SIG-M5 treated with dmso at 0.1 percent for 504 hours (cell line): ENCODE measurements around the gene SLC6A8.
"Not testable (repeated sequence)": the region's sequence is repeated elsewhere in the genome, so short reads cannot be mapped to it uniquely, and the experiment has no call there.

Experiments
- DNase-seq: peaks from one replicate; lab custom pipeline; 2025; ENCODE audit not compliant: unreplicated experiment; lab: John Stamatoyannopoulos, UW

The SLC6A8 gene

GRCh38 chrX:153705403-153706060, 17.8 kb downstream of the SLC6A8 start:
- not testable (repeated sequence) for DNase-seq

DNA sequence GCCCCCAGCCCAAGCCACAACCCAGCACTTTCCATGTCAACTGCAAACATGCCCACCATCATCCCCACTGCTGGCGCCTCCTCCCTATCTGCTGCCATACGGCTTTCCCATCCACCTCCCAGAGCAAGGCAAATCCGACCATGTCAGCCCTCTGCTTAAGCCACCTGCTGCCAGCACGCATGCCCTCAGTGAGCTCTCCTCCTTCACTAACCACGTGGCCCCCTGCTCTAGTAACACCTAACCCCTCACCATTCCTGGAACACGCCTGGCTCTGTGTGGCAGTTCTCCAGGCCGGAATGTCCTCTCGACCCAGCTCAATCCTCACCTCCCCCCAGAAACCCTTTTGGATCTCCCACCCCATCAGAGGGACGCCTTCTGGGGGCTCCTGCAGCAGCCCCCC, 19.1 kb downstream of the SLC6A8 start:
- DNase-seq = no peak

DNA sequence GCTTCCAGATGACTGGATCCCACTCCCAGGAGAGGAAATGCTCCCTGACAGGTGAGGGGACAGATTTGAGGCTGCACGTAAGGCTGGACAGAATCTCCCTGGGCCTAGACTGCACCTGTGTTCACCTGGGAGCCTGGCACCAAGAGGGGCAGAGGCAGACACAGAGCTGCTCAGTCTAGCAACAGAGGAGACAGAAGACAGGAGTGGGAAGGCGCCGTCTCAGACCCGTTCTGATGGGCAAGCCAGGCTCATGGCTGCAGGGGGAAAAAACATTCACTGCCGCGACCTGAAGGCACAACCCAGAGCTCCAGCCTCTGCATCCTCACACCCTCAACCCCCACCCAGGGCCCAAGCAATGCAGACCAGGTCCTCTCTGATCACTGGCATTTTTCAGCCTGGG, 19.7 kb downstream of the SLC6A8 start:
- DNase-seq = no peak

DNA sequence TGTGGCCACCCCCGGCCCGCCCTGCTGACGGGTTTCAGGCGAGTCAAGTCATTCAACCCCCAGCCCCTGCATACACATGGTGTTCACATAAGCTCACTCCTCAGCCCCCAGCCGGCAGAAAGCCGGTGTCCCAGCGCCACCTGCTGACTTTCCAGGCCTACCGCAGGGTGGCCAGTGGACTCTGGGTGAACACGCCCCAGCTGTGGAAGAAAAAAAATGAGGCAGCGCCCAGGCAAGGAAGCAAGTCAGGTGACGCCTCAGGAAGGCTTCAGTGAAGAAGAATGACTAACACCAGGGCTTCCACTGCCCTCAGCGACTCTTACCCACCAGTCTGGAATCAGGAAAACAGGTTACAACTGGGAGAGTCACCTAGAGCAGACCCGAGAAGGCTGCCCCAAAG, 20.7 kb downstream of the SLC6A8 start:
- DNase-seq = peak; percentile 67

GRCh38 chrX:153709726-153710674, 22.3 kb downstream of the SLC6A8 start:
- DNase-seq = no peak

- DNase-seq = no peak
Observed at GRCh38 chrX:153714256-153714655, 26.5 kb downstream of the SLC6A8 start.

GRCh38 chrX:153717445-153717844, 29.7 kb downstream of the SLC6A8 start:
- DNase-seq = no peak

- no peak for DNase-seq
Observed at GRCh38 chrX:153719238-153719637, 31.5 kb downstream of the SLC6A8 start.

GRCh38 chrX:153719701-153720100, 32.0 kb downstream of the SLC6A8 start:
- no peak for DNase-seq

- peak; percentile 45 for DNase-seq
Observed at GRCh38 chrX:153722704-153723350, 35.1 kb downstream of the SLC6A8 start.

DNA sequence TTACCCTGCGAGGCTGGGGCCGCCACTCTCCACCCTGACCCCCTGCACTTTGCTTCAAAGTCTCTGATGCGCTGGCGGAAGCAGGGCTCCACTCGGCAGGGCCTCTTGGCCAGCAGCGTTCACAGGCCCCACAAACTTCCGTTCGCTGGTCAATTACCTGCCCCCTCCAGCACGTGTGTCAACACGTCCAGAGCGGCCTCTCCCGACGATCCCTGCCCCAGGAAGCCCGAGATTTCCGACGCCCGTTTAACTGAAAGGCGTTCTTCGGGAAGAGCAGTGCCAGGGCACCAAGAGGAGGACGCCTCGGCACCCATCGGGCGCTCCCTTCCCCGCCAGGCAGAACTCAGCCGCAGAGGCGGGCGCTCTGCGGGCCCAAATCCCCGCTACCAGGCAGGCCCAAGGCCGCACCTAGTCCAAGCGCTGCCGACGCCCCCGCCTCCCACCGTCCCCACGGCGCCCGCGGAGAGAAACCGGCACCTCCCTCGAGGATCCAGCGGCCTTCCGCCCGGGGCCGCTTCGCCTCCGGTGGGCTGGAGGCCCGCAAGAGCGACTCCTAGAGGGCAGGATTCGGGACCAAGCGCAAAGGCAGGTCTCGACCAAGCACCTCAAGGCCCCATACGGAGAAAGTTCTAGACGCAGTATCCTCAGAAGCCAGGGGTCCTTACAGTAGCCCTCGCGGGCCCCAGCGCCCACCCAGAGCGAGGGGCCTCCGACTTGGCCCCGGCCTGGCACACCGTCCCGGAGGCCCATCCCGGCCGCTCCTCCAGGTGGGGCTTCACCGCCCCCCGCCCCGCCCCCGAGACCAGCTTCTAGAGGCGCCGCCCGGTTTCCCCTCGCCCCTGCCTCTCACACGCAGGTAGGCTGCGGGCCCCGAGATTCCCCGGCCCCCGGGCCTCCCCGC, 35.9 kb downstream of the SLC6A8 start:
- DNase-seq = peak; percentile 30

- peak; percentile 83 for DNase-seq
Observed at GRCh38 chrX:153724252-153725038, 36.7 kb downstream of the SLC6A8 start, which contains the start of the genes ABCD1 and BCAP31. Gene ABCD1, plus strand, starts transcription at chrX:153724856. Its CDS starts 411 bp downstream, at chrX:153725267. Gene BCAP31, minus strand, starts transcription at chrX:153724387. Its CDS starts 1,143 bp downstream, at chrX:153723244.

DNA sequence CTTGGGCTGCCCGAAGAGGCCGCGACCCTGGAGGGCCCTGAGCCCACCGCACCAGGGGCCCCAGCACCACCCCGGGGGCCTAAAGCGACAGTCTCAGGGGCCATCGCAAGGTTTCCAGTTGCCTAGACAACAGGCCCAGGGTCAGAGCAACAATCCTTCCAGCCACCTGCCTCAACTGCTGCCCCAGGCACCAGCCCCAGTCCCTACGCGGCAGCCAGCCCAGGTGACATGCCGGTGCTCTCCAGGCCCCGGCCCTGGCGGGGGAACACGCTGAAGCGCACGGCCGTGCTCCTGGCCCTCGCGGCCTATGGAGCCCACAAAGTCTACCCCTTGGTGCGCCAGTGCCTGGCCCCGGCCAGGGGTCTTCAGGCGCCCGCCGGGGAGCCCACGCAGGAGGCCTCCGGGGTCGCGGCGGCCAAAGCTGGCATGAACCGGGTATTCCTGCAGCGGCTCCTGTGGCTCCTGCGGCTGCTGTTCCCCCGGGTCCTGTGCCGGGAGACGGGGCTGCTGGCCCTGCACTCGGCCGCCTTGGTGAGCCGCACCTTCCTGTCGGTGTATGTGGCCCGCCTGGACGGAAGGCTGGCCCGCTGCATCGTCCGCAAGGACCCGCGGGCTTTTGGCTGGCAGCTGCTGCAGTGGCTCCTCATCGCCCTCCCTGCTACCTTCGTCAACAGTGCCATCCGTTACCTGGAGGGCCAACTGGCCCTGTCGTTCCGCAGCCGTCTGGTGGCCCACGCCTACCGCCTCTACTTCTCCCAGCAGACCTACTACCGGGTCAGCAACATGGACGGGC, 37.5 kb downstream of the SLC6A8 start:
- peak; percentile 30 for DNase-seq

GRCh38 chrX:153725832-153726285, 38.1 kb downstream of the SLC6A8 start:
- DNase-seq = no peak

GRCh38 chrX:153726286-153727122, 38.8 kb downstream of the SLC6A8 start:
- DNase-seq = peak; percentile 87

GRCh38 chrX:153727123-153727931, 39.6 kb downstream of the SLC6A8 start:
- no peak for DNase-seq

GRCh38 chrX:153728095-153728494, 40.4 kb downstream of the SLC6A8 start:
- no peak for DNase-seq
